Mucosa of descending colon (tissue), 3 donors: ENCODE data around the gene C1orf198. TPM values are rescaled to one million over a fixed set of nuclear protein-coding genes. Genes with fewer than 3 reads are reported as not detected.

Experiments used
- ATAC-seq: fragments of 200-7000 bp; cut with Tn5 transposase; one replicate; pipeline ENCODE4 v1.9.1; 2020; ENCODE audit warnings: mild to moderate bottlenecking, moderate library complexity
- DNase-seq, 3 donors: peaks; one replicate each; pipeline ENCODE4 v3.0.0-alpha.2; 2020
- H3K36me3 ChIP-seq: fragments of 200-600 bp; one replicate; pipeline ENCODE4 v1.8.0; 2021; ENCODE audit warnings: low read depth, mild to moderate bottlenecking
- H3K4me1 ChIP-seq: fragments of 200-600 bp; one replicate; pipeline ENCODE4 v1.8.0; 2021; ENCODE audit warnings: low read depth, mild to moderate bottlenecking
- H3K4me3 ChIP-seq: fragments of 200-600 bp; one replicate; pipeline ENCODE4 v1.8.0; 2021; ENCODE audit warnings: mild to moderate bottlenecking
- H3K9me3 ChIP-seq: fragments of 200-600 bp; one replicate; pipeline ENCODE4 v1.8.0; 2021; ENCODE audit warnings: mild to moderate bottlenecking
- CTCF ChIP-seq: fragments of 200-600 bp; IDR thresholded peaks from one replicate; pipeline ENCODE4 v1.8.0; 2022; ENCODE audit warnings: antibody characterized with exemption, mild to moderate bottlenecking
- intact Hi-C, 2 donors: fragments of 100-400 bp; cut with DNase I in 1 of 2; cut with micrococcal nuclease in 1 of 2; formaldehyde crosslinking; loops; one replicate each; pipeline versions ENCODE4 v1.11.0 to v1.11.1; 2022; cut with DNase I, micrococcal nuclease
- total RNA-seq, 3 donors: library from RNA; stranded (reverse); fragmentation: NEBNext Ultra II Directional in 2 of 3; extraction: Animal tissue kit (Norgen Biotek cat#: 25700) in 2 of 3; gene quantifications; one replicate each; pipeline versions ENCODE4 v1.2.1 to v1.2.4, GENCODE V29; 2021 to 2023
- donor health status: DM: no; HTN: no; CAD: no; lungs with moderate emphysema.
- donor health status: DM: no; HTN: no; CAD: no.
- donor health status: DM: no; HTN: yes; CAD: no.

The C1orf198 gene
- total RNA-seq, 3 donors from 2014 or later, result 9.8 to 35.9 (median 15.5) TPM

- Histone ChIP-seq H3K36me3 (no peaks in the 10 kb centered on the region), H3K4me3 (no peak overlapping the region), H3K4me1 (no peaks in the 10 kb centered on the region), H3K9me3 (no peaks in the 10 kb centered on the region)
- no peak for ATAC-seq
- no peak for TF ChIP-seq CTCF
- no peak for DNase-seq
- intact Hi-C loops, result no loop called here
Measured at GRCh38 chr1:230844561-230844960, 23.8 kb downstream of the C1orf198 start.

GRCh38 chr1:230843503-230844309, 24.6 kb downstream of the C1orf198 start:
- H3K36me3 ChIP-seq, result no peaks in the 10 kb centered on the region
- intact Hi-C loops, result no loop called here
- ATAC-seq (no peak), DNase-seq (no peak)
- no peaks in the 10 kb centered on the region for H3K9me3 ChIP-seq
- no peak overlapping the region for H3K4me3 ChIP-seq
- H3K4me1 ChIP-seq, result no peaks in the 10 kb centered on the region
- no peak for TF ChIP-seq CTCF

GRCh38 chr1:230842801-230843200, 25.5 kb downstream of the C1orf198 start:
- H3K4me3 ChIP-seq, result no peak overlapping the region
- no peaks in the 10 kb centered on the region for H3K4me1 ChIP-seq
- no peak for TF ChIP-seq CTCF
- H3K9me3 ChIP-seq, result no peaks in the 10 kb centered on the region
- H3K36me3 ChIP-seq, result no peaks in the 10 kb centered on the region
- DNase-seq (no peak), ATAC-seq (no peak)
- intact Hi-C loops, result no loop called here

GRCh38 chr1:230839173-230839572, 29.1 kb downstream of the C1orf198 start:
- DNase-seq, result no peak
- H3K4me3 ChIP-seq, result no peak overlapping the region
- no peaks in the 10 kb centered on the region for H3K36me3 ChIP-seq
- ATAC-seq, result no peak
- H3K4me1 ChIP-seq, result no peaks in the 10 kb centered on the region
- intact Hi-C loops, result no loop called here
- no peak for TF ChIP-seq CTCF
- no peaks in the 10 kb centered on the region for H3K9me3 ChIP-seq

- Histone ChIP-seq H3K4me1 (no peaks in the 10 kb centered on the region), H3K36me3 (no peaks in the 10 kb centered on the region)
Measured at GRCh38 chr1:230836793-230837192, 31.5 kb downstream of the C1orf198 start.

More at GRCh38 chr1:230836793-230837192, 31.5 kb downstream of the C1orf198 start:
- ATAC-seq (no peak), DNase-seq (no peak)
- Histone ChIP-seq H3K9me3 (no peaks in the 10 kb centered on the region), H3K4me3 (no peak overlapping the region)
- no peak for TF ChIP-seq CTCF
- intact Hi-C loops, result no loop called here
